ENCODE data around the gene CRNN.

GRCh38 chr1:152449661-152450060 is 35.6 kb upstream of the CRNN start:
- no peak for TF ChIP-seq EZH2phosphoT487 (IDR thresholded peaks at IDR 0.05; ENCODE audit: insufficient read depth, low read depth)
- no peak for TF ChIP-seq EZH2 (IDR thresholded peaks at IDR 0.05; ENCODE audit: insufficient read depth, poor library complexity, severe bottlenecking)

Measured in GM23248 (cell line).